GM10266 (cell line): Measurements from ENCODE around the gene CCDC85B.

Experiments used
- DNase-seq: peaks from one replicate; pipeline ENCODE4 v3.0.0; 2012; ENCODE audit errors: extremely low spot score
- TF ChIP-seq, protein P1 (sequence below): IDR thresholded peaks from 2 replicates; pipeline ENCODE4 v1.5.1; 2012; ENCODE audit warnings: mild to moderate bottlenecking, low read depth; ENCODE audit not compliant: control insufficient read depth, insufficient read depth; ENCODE audit errors: missing control alignments

Gene CCDC85B

DNA sequence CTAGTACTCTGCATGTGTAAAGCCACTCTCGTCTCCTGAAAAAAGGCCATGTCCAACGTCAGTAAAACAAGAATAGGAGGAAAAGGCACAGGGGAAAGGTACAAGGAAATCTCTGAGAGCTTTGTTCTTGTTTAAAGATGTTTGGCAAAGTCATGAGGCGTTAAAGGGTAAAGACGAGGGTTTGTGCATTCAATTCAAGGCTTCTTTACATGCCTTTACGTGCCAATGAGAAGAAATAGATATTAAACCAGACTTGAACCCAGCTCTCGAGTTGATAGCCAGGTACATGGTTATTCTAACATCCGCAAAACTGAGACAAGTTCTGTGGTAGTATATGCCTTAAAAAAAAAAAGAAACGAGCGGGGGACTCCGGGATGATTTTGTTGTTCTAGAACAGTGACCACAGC lies 31.8 kb upstream of the CCDC85B start:
- no peak for DNase-seq
- TF ChIP-seq, protein P1, sequence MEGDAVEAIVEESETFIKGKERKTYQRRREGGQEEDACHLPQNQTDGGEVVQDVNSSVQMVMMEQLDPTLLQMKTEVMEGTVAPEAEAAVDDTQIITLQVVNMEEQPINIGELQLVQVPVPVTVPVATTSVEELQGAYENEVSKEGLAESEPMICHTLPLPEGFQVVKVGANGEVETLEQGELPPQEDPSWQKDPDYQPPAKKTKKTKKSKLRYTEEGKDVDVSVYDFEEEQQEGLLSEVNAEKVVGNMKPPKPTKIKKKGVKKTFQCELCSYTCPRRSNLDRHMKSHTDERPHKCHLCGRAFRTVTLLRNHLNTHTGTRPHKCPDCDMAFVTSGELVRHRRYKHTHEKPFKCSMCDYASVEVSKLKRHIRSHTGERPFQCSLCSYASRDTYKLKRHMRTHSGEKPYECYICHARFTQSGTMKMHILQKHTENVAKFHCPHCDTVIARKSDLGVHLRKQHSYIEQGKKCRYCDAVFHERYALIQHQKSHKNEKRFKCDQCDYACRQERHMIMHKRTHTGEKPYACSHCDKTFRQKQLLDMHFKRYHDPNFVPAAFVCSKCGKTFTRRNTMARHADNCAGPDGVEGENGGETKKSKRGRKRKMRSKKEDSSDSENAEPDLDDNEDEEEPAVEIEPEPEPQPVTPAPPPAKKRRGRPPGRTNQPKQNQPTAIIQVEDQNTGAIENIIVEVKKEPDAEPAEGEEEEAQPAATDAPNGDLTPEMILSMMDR, result no peak

DNA sequence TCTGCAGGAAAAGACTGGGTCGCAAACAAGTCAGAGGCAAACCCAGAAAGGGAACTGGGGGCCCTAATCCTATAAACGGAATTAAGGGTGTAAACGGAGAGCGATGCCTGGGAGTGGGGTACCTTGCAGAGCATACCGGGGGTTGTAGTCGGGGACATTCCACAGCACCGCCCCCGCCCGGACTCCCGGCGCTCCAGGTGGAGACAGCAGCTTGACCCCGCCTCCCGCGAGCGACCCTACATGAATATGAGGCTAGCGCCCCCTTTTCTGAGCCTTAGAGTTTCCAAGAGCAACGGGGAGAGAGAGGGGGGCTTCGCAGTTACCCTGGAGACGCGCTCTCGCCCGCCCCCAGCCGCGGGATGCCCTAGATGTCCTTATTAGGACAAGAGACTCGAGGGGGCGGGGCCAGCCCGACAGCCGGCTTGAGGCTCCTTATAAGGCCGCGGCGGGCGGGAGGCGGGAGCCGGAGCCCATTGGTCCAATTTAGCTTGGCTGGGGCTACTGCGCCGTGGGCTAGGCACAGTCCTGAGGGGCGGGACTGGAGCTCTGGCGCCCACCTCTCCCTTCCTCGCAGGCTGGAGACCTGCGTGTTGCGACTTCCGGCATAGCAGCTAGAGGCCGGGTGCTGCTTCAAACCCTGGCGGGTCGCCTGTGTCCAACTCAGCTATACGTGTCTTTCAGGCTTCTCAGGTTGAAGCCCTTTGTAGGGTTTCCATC lies 31.2 kb upstream of the CCDC85B start:
- DNase-seq, result peak; percentile 97
- TF ChIP-seq, protein P1, result no peak

DNA sequence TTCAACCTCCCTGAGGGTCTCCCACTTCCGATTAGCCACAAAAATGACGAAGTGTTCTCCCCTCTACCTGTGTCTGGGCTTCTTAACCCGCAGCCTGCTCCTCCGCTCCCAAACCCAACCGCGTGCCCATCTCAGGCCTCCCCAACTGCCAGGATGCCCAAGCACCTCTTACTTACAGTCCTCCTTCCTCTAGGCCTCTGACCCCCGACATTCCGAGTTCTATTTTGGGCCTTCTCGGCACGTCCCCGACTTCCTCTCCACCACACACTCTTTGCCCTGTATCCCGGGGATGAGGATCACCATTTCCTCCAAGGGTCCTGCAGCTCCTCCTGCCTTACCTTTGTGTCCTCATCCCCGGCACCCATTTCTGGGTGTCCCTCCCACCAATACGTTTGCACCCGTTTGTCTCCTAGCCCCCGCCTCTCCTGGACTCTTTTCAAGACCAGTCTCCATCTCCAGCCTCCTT lies 30.6 kb upstream of the CCDC85B start:
- DNase-seq, result no peak
- TF ChIP-seq, protein P1, result peak; percentile 22

DNA sequence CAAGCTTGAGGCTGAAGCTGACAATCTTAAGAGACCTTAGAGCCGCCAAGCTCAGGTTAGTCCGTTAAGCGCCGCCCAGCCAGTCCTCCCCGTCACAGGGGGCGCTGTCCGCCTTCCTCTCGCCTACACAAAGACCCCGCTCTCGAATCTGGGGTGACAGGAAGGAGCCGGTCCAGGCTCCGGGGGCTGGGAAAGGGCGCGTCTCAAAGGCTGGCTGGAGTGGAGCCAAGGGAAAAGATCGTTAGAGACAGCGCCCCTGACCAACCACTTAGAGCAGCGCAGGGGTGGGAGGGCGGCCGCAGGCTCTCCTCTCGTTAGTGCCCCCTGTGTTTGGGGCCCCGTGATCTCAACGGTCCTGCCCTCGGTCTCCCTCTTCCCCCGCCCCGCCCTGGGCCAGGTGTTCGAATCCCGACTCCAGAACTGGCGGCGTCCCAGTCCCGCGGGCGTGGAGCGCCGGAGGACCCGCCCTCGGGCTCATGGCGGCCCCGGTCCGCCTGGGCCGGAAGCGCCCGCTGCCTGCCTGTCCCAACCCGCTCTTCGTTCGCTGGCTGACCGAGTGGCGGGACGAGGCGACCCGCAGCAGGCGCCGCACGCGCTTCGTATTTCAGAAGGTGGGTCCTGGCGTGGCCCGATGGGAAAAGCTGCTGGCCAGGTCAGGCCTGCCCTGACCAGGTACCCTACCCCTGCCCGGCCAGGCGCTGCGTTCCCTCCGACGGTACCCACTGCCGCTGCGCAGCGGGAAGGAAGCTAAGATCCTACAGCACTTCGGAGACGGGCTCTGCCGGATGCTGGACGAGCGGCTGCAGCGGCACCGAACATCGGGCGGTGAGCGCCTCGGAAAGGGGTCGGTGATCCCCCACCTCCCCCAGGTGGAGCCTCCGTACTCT lies 30.0 kb upstream of the CCDC85B start, which contains the start of gene MUS81:
Gene MUS81, plus strand, starts transcription at position 156 of the 887 bp plus-strand sequence. Its CDS starts 321 bp downstream, at position 477.
- TF ChIP-seq, protein P1, result peak; percentile 83
- DNase-seq, result peak; percentile 94

DNA sequence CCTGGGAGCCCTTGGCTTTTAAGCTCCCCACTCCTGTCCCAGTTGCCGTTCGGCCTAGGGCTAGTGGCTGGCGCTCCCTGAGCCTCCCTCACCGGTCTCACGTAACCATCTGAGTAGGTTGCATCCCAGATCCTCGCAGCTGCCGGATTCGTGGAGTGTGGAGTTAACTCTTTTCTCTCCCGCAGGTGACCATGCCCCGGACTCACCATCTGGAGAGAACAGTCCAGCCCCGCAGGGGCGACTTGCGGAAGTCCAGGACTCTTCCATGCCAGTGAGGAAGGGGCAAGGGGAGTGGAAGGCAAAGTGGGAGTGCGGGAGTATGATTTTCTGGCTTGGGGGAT lies 29.3 kb upstream of the CCDC85B start:
- no peak for DNase-seq

DNA sequence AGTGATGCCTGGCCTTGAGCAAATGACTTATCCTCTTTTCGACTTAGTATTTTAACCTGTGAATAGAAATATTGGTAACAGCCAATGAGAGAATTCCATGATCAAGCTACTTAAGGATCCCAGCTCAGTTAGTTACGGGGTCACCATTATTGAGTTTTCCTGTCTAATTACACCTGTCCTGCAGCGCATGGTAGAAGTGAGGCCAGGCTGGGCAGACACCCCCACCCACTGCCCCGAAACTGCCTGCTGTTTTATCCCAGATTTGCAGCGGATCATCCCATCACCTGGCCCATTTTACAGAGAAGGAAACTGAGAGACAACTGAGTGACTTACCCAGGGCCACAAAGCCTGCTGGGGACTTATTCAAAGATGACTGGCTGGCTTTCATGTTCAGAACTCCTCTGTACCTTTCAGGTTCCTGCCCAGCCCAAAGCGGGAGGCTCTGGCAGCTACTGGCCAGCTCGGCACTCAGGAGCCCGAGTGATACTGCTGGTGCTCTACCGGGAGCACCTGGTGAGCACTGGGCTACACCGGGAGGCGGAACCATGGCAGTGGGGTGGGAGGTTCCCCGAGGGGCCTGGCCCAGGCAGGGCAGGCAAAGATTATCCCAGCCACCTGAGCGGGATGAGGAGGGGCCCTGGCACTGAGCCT lies 28.8 kb upstream of the CCDC85B start:
- TF ChIP-seq, protein P1, result no peak
- no peak for DNase-seq

More for the DNA sequence above, 29.3 kb upstream of the CCDC85B start:
- TF ChIP-seq, protein P1, result no peak

DNA sequence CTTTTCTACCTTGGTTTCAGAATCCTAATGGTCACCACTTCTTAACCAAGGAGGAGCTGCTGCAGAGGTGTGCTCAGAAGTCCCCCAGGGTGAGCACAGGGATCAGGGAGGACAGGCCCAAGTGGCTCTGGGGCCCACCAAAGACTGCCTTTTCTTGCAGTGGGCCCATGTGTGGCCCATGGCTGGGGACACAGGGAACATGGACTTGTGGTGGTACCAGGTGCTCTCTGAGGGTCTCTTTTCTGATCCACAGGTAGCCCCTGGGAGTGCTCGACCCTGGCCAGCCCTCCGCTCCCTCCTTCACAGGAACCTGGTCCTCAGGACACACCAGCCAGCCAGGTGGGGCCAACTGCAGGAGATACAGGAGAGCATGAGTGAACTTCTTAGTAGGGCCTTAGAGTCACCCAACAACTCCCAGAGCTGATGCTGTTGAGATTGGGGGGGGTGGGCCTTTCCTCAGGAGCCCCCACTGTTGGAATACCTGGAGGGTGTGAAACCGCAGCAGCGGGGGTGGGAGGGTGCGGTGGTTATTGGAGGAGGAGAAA lies 28.2 kb upstream of the CCDC85B start:
- TF ChIP-seq, protein P1, result no peak
- no peak for DNase-seq
